SJCRH30 (cell line): ENCODE measurements around the gene HOXD3. TPM values are rescaled to one million over a fixed set of nuclear protein-coding genes. Genes with fewer than 3 reads are reported as not detected.

Source experiments
- DNase-seq, 2 experiments: peaks; one replicate each; pipeline ENCODE4 v3.0.0-alpha.2; 2015 to 2020
- H3K27ac ChIP-seq: fragments of 250-450 bp; sonication (Bioruptor Pico); 2 replicates; pipeline ENCODE4 v1.5.1; 2020; ENCODE audit warnings: mild to moderate bottlenecking, moderate library complexity
- H3K27me3 ChIP-seq: fragments of 250-450 bp; sonication (Bioruptor Pico); 2 replicates; pipeline ENCODE4 v1.5.1; 2020; ENCODE audit warnings: mild to moderate bottlenecking, moderate library complexity
- H3K36me3 ChIP-seq: fragments of 250-450 bp; sonication (Bioruptor Pico); 2 replicates; pipeline ENCODE4 v1.5.1; 2020; ENCODE audit warnings: mild to moderate bottlenecking, moderate library complexity
- H3K4me1 ChIP-seq: fragments of 250-450 bp; sonication (Bioruptor Pico); 2 replicates; pipeline ENCODE4 v1.5.1; 2020; ENCODE audit warnings: mild to moderate bottlenecking, moderate library complexity
- H3K4me3 ChIP-seq: fragments of 250-450 bp; sonication (Bioruptor Pico); 2 replicates; pipeline ENCODE4 v1.5.1; 2020; ENCODE audit warnings: mild to moderate bottlenecking, moderate library complexity
- H3K9me3 ChIP-seq: fragments of 250-450 bp; sonication (Bioruptor Pico); replicated peaks from 2 replicates; pipeline ENCODE4 v1.5.1; 2020; ENCODE audit warnings: mild to moderate bottlenecking, moderate library complexity
- total RNA-seq: library from RNA; depleted of rRNA; stranded (reverse); fragments of >200 nt; shearing (Covaris generic); gene quantifications from 2 replicates; pipeline ENCODE4 v1.2.3, GENCODE V29; 2014

HOXD3 gene
- total RNA-seq, 1 experiment from 2014 or later: not detected

GRCh38 chr2:176136374-176137251 lies 20.5 kb upstream of the HOXD3 start:
- Histone ChIP-seq H3K9me3 (no peaks in the 10 kb centered on the region), H3K27me3 (no peaks in the 10 kb centered on the region), H3K4me1 (peaks cover 11% of the 10 kb centered on the region; the same call in 1 of the 2 replicates), H3K27ac (no peak overlapping the region), H3K4me3 (no peak overlapping the region), H3K36me3 (no peaks in the 10 kb centered on the region)
- DNase-seq: no peak

GRCh38 chr2:176137252-176137580 lies 19.9 kb upstream of the HOXD3 start:
- H3K27ac ChIP-seq: no peak overlapping the region
- H3K4me1 ChIP-seq: peaks cover 11% of the 10 kb centered on the region; the same call in 1 of the 2 replicates

GRCh38 chr2:176137906-176138305 lies 19.2 kb upstream of the HOXD3 start:
- Histone ChIP-seq H3K27me3 (no peaks in the 10 kb centered on the region), H3K4me1 (peaks cover 9% of the 10 kb centered on the region; the same call in 1 of the 2 replicates)
- DNase-seq: no peak

More at GRCh38 chr2:176137252-176137580, 19.9 kb upstream of the HOXD3 start:
- Histone ChIP-seq H3K9me3 (no peaks in the 10 kb centered on the region), H3K4me3 (no peak overlapping the region), H3K36me3 (no peaks in the 10 kb centered on the region), H3K27me3 (no peaks in the 10 kb centered on the region)
- no peak for DNase-seq

GRCh38 chr2:176138526-176138922 lies 18.6 kb upstream of the HOXD3 start:
- H3K9me3 ChIP-seq: no peaks in the 10 kb centered on the region
- no peaks in the 10 kb centered on the region for H3K27me3 ChIP-seq
- H3K4me3 ChIP-seq: no peak overlapping the region
- peaks cover 2% of the 10 kb centered on the region; the same call in 1 of the 2 replicates for H3K4me1 ChIP-seq
- H3K27ac ChIP-seq: no peak overlapping the region
- no peak for DNase-seq
- H3K36me3 ChIP-seq: no peaks in the 10 kb centered on the region

More at GRCh38 chr2:176137906-176138305, 19.2 kb upstream of the HOXD3 start:
- Histone ChIP-seq H3K36me3 (no peaks in the 10 kb centered on the region), H3K27ac (no peak overlapping the region), H3K9me3 (no peaks in the 10 kb centered on the region), H3K4me3 (no peak overlapping the region)

DNA sequence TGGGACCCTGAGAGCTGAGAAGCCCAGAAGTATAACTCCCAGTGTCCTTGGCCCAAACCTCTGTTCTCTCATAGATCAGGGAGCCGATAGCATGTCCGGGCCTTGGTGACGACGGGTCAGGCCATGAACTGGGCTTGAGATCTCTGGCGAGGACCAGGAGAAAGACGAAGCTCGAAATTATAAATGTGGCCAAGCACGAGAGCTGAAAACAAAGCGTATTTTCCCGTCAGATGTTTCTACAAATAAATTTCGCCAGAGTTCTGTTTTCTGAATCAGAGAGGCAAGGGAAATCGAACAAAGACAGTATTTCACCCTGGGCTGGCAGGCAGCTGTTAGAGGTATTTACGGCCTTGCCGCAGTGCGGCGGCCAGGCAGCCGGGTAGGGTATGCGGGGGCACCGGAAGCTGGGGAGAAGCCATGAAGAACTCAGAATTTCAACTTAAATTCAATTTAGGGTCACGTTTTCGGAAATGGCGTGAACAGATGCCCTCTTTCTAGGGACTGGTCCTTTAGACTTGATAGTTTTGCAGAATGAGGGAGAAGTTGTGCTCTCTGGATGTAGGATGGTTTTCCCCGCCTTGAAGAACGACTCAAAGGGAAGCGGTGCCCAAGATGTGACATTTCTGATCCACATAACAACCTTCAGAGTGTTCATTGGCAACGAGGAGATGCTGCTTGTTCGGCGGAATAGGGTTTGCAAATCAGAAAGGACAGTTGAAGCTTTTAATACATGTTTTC lies 18.0 kb upstream of the HOXD3 start:
- no peaks in the 10 kb centered on the region for H3K9me3 ChIP-seq
- no peaks in the 10 kb centered on the region for H3K36me3 ChIP-seq
- H3K27ac ChIP-seq: no peak overlapping the region
- DNase-seq: no peak
- H3K4me1 ChIP-seq: no peaks in the 10 kb centered on the region
- H3K4me3 ChIP-seq: no peak overlapping the region
- H3K27me3 ChIP-seq: no peaks in the 10 kb centered on the region

GRCh38 chr2:176139661-176140512 lies 17.2 kb upstream of the HOXD3 start:
- no peaks in the 10 kb centered on the region for H3K9me3 ChIP-seq
- peak overlapping the region; percentile 61 for H3K4me3 ChIP-seq
- H3K27me3 ChIP-seq: no peaks in the 10 kb centered on the region
- H3K36me3 ChIP-seq: no peaks in the 10 kb centered on the region
- DNase-seq: no peak
- peak overlapping the region; percentile 52 for H3K27ac ChIP-seq
- no peaks in the 10 kb centered on the region for H3K4me1 ChIP-seq

DNA sequence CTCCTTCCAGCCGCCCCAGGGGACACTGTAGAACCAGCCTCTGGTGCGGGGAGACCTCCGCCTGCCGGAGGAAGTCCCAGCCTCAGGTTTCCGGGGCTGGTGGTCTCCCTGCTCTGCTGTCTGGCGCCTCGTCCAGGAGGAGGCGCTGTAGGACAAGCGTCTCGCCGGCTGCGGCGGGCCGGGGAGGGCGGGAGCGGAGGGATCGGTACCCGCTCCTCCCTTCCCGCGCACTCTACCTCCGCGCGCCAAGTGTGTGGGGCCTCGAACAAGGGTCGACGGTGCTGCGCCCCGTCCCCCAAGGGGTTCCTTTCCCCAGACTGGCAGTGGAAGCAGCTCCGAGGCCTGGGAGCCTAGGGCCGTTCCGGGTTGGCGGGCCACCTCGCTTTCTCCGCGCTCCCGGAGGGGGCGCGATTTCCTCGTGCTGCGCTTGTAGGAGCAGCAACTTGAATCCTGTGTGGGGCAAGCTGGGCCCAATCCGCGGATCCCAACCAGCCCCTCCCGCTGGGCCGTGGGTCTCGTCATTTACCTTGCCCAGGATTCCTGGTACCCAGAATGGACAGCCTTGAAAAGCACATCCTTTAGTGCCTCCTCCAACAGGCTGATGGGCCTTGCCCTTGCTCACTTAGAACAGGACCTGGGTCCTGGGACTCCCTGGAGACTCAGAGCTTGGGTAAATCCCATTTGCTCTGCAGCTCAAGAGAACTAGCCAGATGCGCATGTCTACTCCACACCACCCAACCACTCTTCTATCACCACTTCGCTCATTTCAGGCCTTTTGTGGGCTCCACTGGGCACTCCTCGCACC lies 16.4 kb upstream of the HOXD3 start:
- no peaks in the 10 kb centered on the region for H3K4me1 ChIP-seq
- H3K27me3 ChIP-seq: no peaks in the 10 kb centered on the region
- DNase-seq: peak; percentile 77 to 86
- H3K36me3 ChIP-seq: no peaks in the 10 kb centered on the region
- H3K9me3 ChIP-seq: no peaks in the 10 kb centered on the region
- H3K4me3 ChIP-seq: peak overlapping the region; percentile 61
- H3K27ac ChIP-seq: peak overlapping the region; percentile 52

GRCh38 chr2:176142281-176142680 lies 14.8 kb upstream of the HOXD3 start:
- no peaks in the 10 kb centered on the region for H3K4me1 ChIP-seq
- no peaks in the 10 kb centered on the region for H3K27me3 ChIP-seq
- H3K27ac ChIP-seq: no peak overlapping the region
- DNase-seq: no peak
- no peaks in the 10 kb centered on the region for H3K9me3 ChIP-seq
- no peak overlapping the region for H3K4me3 ChIP-seq
- no peaks in the 10 kb centered on the region for H3K36me3 ChIP-seq

DNA sequence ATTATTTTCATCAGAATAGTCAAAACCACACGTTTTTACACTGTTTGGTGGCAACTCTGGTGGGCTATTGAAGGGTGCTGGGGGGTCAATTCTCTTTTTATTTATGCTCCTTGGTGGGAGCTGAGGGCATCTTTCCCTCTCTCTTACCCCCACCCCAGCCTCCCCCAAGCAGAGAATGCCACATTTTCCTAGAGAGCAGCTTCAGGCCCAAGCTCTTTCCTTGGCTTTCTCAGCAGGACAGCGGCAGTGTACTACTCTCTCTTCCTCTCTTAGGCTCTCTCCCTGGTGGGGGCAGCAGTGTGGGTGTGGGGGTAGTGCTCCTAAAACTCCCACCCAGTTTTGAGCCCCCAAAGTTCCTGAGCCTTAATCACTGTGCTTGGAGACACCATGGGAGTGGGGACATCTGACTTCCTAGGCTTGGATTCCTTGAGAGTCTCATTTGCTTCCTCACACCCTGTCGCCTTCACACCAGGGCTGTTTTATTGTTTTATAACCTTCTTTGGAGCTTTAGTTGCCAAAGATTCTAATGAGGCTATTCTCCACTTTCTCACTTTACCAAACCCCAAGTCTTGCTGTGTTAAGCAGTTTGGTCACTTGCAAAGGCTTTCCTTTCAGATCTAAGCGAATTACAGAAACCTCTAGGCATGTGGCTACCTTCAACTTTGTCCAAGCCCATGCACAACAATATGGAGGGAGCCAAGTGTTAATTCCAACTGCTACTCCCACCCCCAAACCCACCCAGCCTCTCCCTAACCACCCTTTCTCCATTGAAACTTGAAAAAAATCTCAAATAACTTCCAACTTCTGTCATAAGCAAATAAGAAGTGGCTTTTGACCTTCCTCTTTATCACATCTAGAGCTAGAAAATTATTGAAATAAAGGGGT lies 11.8 kb upstream of the HOXD3 start:
- Histone ChIP-seq H3K4me1 (no peaks in the 10 kb centered on the region), H3K4me3 (no peak overlapping the region), H3K27ac (no peak overlapping the region), H3K36me3 (no peaks in the 10 kb centered on the region), H3K9me3 (no peaks in the 10 kb centered on the region), H3K27me3 (no peaks in the 10 kb centered on the region)
- no peak for DNase-seq

GRCh38 chr2:176146101-176146500 lies 11.0 kb upstream of the HOXD3 start:
- H3K27ac ChIP-seq: no peak overlapping the region
- no peak for DNase-seq
- no peaks in the 10 kb centered on the region for H3K27me3 ChIP-seq
- H3K4me3 ChIP-seq: no peak overlapping the region
- no peaks in the 10 kb centered on the region for H3K36me3 ChIP-seq
- no peaks in the 10 kb centered on the region for H3K9me3 ChIP-seq
- H3K4me1 ChIP-seq: no peaks in the 10 kb centered on the region

- no peak overlapping the region for H3K27ac ChIP-seq
- no peaks in the 10 kb centered on the region for H3K36me3 ChIP-seq
- H3K27me3 ChIP-seq: no peaks in the 10 kb centered on the region
- DNase-seq: no peak
- H3K4me3 ChIP-seq: no peak overlapping the region
- no peaks in the 10 kb centered on the region for H3K4me1 ChIP-seq
- no peaks in the 10 kb centered on the region for H3K9me3 ChIP-seq
Measured at GRCh38 chr2:176146645-176147044, 10.5 kb upstream of the HOXD3 start.

GRCh38 chr2:176147210-176147799 lies 9.8 kb upstream of the HOXD3 start:
- H3K27me3 ChIP-seq: no peaks in the 10 kb centered on the region
- H3K36me3 ChIP-seq: no peaks in the 10 kb centered on the region
- H3K4me1 ChIP-seq: no peaks in the 10 kb centered on the region
- no peak for DNase-seq
- no peak overlapping the region for H3K4me3 ChIP-seq
- no peak overlapping the region for H3K27ac ChIP-seq
- H3K9me3 ChIP-seq: no peaks in the 10 kb centered on the region
